RWPE2 (cell line): Measurements from ENCODE around the gene LITAF.

Experiments
- ATAC-seq: fragments of 200-7000 bp; cut with Tn5 transposase; 3 replicates; pipeline ENCODE4 v1.9.1; 2021; ENCODE audit warnings: low read depth
- DNase-seq: peaks from one replicate; pipeline ENCODE4 v3.0.0-alpha.2; 2020; ENCODE audit warnings: low spot score
- H3K27ac ChIP-seq: fragments of 450-650 bp; 2 replicates; pipeline ENCODE4 v1.5.1; 2017; ENCODE audit warnings: mild to moderate bottlenecking; ENCODE audit not compliant: poor library complexity, severe bottlenecking
- H3K27me3 ChIP-seq: fragments of 250-450 bp; sonication (Bioruptor Pico); 2 replicates; pipeline ENCODE4 v1.5.1; 2021; ENCODE audit warnings: mild to moderate bottlenecking, moderate library complexity; ENCODE audit not compliant: insufficient read depth, poor library complexity, severe bottlenecking
- H3K36me3 ChIP-seq: fragments of 250-450 bp; sonication (Bioruptor Pico); 2 replicates; pipeline ENCODE4 v1.5.1; 2020; ENCODE audit warnings: low read depth, mild to moderate bottlenecking, moderate library complexity
- H3K4me1 ChIP-seq: fragments of 250-450 bp; sonication (Bioruptor Pico); 2 replicates; pipeline ENCODE4 v1.5.1; 2021; ENCODE audit warnings: mild to moderate bottlenecking, moderate library complexity; ENCODE audit not compliant: insufficient read depth, poor library complexity, severe bottlenecking
- H3K4me3 ChIP-seq: fragments of 250-450 bp; sonication (Bioruptor Pico); 2 replicates; pipeline ENCODE4 v1.5.1; 2021; ENCODE audit warnings: mild to moderate bottlenecking, moderate library complexity; ENCODE audit not compliant: severe bottlenecking
- H3K9me3 ChIP-seq: fragments of 250-450 bp; sonication (Bioruptor Pico); 2 replicates; pipeline ENCODE4 v1.5.1; 2021; ENCODE audit warnings: mild to moderate bottlenecking, moderate library complexity; ENCODE audit not compliant: severe bottlenecking
- CTCF ChIP-seq: fragments of 450-650 bp; IDR thresholded peaks from one replicate; pipeline ENCODE4 v1.5.1; 2017; ENCODE audit warnings: mild to moderate bottlenecking, moderate library complexity; ENCODE audit not compliant: poor library complexity, severe bottlenecking

The LITAF gene

GRCh38 chr16:11526655-11527350 is 59.9 kb downstream of the LITAF start:
- Histone ChIP-seq H3K27ac (no peak overlapping the region), H3K27me3 (no peaks in the 10 kb centered on the region), H3K4me1 (no peaks in the 10 kb centered on the region), H3K9me3 (no peaks in the 10 kb centered on the region), H3K36me3 (no peaks in the 10 kb centered on the region), H3K4me3 (no peak overlapping the region)
- ATAC-seq, result no peak
- no peak for TF ChIP-seq CTCF
- no peak for DNase-seq

DNA sequence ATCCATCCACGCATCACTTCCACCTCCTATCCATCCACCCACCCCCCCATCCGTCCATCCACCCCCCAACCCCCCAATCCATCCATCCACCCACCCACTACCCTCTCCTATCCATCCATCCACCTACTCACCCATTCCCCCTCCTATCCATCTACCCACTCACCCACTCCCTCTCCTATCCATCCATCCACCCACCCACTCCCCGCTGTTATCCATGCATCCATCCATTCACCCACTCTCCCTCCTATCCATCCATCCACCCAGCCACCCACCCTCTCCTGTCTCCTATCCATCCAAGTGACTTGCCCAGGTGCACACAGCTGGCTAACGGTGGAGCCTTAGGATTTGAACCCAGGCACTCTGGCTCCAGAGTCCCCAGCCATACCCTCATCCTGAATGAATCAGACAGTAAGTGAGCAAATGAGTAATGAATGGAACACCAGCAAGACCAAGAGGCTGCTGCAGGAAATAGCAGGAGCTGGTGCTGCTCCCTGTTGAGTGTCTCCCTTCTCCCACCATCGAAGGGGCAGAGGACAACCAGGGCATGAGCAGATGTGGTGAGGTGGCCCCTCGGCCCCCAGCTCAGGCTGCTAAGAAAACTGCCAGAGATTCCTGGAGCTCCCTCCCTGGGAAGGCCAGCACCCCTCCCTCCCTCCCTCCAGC is 62.5 kb downstream of the LITAF start:
- no peaks in the 10 kb centered on the region for H3K36me3 ChIP-seq
- H3K27ac ChIP-seq, result no peak overlapping the region
- H3K4me1 ChIP-seq, result no peaks in the 10 kb centered on the region
- no peak overlapping the region for H3K4me3 ChIP-seq
- ATAC-seq (0 out of 3 replicates have a peak, but pooled peaks have one; percentile 23), DNase-seq (no peak)
- no peak for TF ChIP-seq CTCF
- no peaks in the 10 kb centered on the region for H3K9me3 ChIP-seq
- H3K27me3 ChIP-seq, result no peaks in the 10 kb centered on the region

GRCh38 chr16:11521055-11521454 is 65.7 kb downstream of the LITAF start:
- ATAC-seq (no peak), DNase-seq (no peak)
- no peaks in the 10 kb centered on the region for H3K9me3 ChIP-seq
- no peak overlapping the region for H3K27ac ChIP-seq
- TF ChIP-seq CTCF, result no peak
- H3K4me1 ChIP-seq, result no peaks in the 10 kb centered on the region
- no peaks in the 10 kb centered on the region for H3K27me3 ChIP-seq
- no peaks in the 10 kb centered on the region for H3K36me3 ChIP-seq
- H3K4me3 ChIP-seq, result no peak overlapping the region

DNA sequence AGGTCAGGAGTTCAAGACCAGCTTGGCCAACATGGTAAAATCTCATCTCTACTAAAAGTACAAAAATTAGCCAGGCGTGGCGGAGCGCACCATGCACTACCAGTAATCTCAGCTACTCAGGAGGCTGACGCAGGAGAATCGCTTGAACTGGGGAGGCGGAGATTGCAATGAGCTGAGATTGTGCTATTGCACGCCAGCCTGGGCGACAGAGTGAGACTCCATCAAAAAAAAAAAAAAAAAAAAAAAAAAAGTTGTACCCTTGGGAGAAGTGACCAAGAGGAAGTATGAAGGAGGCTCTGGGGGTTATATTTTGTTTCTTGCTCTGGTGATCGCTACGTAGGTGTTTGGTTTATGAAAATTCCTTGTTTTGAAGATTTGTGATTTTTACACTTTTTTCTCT is 66.3 kb downstream of the LITAF start:
- Histone ChIP-seq H3K4me1 (no peaks in the 10 kb centered on the region), H3K27ac (no peak overlapping the region), H3K4me3 (no peak overlapping the region), H3K9me3 (no peaks in the 10 kb centered on the region), H3K27me3 (no peaks in the 10 kb centered on the region), H3K36me3 (no peaks in the 10 kb centered on the region)
- DNase-seq (no peak), ATAC-seq (no peak)
- no peak for TF ChIP-seq CTCF

DNA sequence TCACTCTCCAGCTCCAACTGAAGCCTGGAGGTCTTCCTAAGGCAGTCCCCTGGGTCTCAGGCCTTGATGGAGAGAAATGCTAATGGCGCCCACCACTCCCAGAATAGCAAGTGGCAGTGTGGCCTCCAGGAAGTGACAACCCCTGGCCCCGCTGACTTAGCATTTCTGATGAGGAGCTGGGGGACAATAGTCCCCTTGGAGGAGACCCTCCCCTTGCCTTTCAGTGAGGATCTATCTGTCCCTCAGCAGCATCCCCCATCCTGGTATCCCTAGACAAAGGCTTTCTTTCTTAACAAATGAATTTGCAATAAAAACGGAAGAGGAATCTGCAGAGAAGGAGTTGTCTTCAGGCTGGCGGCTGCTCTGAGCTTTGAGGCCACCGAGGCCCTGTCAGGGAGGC is 68.8 kb downstream of the LITAF start:
- ATAC-seq, result no peak
- no peaks in the 10 kb centered on the region for H3K9me3 ChIP-seq
- H3K4me3 ChIP-seq, result no peak overlapping the region
- H3K36me3 ChIP-seq, result no peaks in the 10 kb centered on the region
- H3K27ac ChIP-seq, result no peak overlapping the region
- H3K27me3 ChIP-seq, result no peaks in the 10 kb centered on the region
- no peak for TF ChIP-seq CTCF
- no peak for DNase-seq
- H3K4me1 ChIP-seq, result no peaks in the 10 kb centered on the region
